Activated CD4-positive, alpha-beta T cell treated with anti-CD3 and anti-CD28 coated beads, Interleukin-2, Interleukin-4, amounts not matched to agents 100 ng/mL and 50 ng/mL, durations not matched to agents 16 hours and 8 hours (primary cell): ENCODE measurements around the gene CEBPZ.
"Not testable (repeated sequence)": the region's sequence is repeated elsewhere in the genome, so short reads cannot be mapped to it uniquely, and the experiment has no call there.

Source experiments
- DNase-seq: peaks from one replicate; pipeline ENCODE4 v3.0.0-alpha.2; 2020; ENCODE audit warnings: low spot score

Gene CEBPZ

GRCh38 chr2:37215250-37215649 lies 16.1 kb downstream of the CEBPZ start:
- DNase-seq: no peak

- DNase-seq: no peak
These were observed 19.5 kb downstream of the CEBPZ start for GRCh38 chr2:37211939-37212338.

- DNase-seq: no peak
These were observed 20.2 kb downstream of the CEBPZ start for GRCh38 chr2:37211212-37211611.

DNA sequence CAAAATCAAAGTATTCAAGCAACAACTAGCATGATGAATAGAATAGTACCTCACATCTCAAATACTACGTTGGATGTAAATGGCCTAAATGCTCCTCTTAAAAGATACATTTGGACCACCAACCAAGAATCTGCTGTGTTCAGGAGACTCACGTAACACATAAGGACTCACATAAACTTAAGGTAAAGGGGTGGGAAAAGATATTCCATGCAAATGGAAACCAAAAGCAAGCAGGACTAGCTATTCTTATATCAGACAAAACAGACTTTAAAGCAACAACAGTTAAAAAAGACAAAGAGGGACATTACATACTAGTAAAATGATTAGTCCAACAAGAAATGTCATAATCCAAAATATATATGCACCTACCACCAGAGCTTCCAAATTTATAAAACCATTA lies 24.6 kb downstream of the CEBPZ start:
- DNase-seq: not testable (repeated sequence)

GRCh38 chr2:37205689-37206341 lies 25.6 kb downstream of the CEBPZ start:
- no peak for DNase-seq

- DNase-seq: not testable (repeated sequence)
These were observed 26.2 kb downstream of the CEBPZ start for GRCh38 chr2:37205071-37205661.

DNA sequence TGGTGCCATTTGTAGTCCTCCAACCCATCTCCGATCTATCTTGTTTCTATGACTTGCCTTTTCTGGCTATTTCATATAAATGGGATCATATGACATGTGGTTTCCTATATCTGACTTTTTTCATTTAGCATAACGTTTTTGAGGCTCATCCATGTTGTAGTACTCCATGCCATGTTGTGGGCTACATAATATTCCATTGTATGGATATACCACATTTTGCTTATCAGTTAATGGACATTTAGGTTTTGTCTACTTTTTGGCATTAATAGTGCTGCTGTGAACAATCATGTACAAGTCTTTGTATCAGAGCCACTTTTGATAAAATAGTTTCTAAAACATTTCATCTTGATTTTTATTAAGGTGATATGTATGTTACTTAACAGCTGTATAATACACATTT lies 27.7 kb downstream of the CEBPZ start:
- no peak for DNase-seq

DNA sequence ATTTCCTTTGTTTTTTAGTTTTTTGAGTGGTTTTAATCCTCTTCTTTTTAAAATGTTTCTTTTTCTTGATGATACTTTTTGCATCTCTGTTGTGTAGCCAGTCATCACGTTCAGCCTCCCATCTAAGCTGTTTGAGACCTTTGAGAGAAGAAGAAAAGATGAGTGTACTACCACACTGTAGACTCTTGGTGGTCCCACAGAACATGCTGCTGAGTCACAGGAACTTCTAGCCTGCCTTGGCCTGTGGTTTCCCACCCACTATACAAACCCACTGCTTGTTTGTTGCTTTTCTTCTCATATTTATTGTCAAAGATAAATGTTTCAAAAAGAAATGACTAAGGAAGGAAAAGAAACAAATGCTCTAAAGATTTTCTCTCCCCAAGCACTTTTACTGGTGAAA lies 29.6 kb downstream of the CEBPZ start:
- no peak for DNase-seq

- no peak for DNase-seq
These were observed 30.2 kb downstream of the CEBPZ start for GRCh38 chr2:37201208-37201607.

DNA sequence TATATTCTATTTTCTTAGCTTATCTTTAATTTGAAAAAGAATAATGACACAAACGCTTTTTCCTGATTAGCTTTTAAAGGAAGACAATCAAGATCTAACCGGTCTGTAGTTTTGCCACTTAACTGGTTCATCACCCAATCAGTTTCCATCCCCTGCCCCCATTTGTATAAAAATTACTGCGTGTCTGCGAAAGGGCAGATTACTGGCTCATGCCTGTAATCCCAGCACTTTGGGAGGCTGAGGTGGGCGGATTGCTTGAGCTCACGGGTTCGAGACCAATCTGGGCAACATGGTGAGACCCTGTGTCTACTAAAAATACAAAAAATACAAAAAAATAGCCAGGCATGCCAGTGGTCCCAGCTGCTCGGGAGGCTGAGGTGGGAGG lies 32.7 kb downstream of the CEBPZ start:
- no peak for DNase-seq

GRCh38 chr2:37196320-37197195 lies 34.8 kb downstream of the CEBPZ start, which contains the start of gene CEBPZOS:
Gene CEBPZOS (plus strand): TSS chr2:37196496. CDS start chr2:37199705, 3,209 bp downstream.
- peak; percentile 92 for DNase-seq

- DNase-seq: not testable (repeated sequence)
These were observed 35.5 kb downstream of the CEBPZ start for GRCh38 chr2:37195862-37196319.

- no peak for DNase-seq
These were observed 38.8 kb downstream of the CEBPZ start for GRCh38 chr2:37192551-37192950.

- DNase-seq: no peak
These were observed 39.6 kb downstream of the CEBPZ start for GRCh38 chr2:37191747-37192146.

- no peak for DNase-seq
These were observed 40.1 kb downstream of the CEBPZ start for GRCh38 chr2:37191253-37191652.

GRCh38 chr2:37190290-37190689 lies 41.1 kb downstream of the CEBPZ start:
- DNase-seq: no peak

DNA sequence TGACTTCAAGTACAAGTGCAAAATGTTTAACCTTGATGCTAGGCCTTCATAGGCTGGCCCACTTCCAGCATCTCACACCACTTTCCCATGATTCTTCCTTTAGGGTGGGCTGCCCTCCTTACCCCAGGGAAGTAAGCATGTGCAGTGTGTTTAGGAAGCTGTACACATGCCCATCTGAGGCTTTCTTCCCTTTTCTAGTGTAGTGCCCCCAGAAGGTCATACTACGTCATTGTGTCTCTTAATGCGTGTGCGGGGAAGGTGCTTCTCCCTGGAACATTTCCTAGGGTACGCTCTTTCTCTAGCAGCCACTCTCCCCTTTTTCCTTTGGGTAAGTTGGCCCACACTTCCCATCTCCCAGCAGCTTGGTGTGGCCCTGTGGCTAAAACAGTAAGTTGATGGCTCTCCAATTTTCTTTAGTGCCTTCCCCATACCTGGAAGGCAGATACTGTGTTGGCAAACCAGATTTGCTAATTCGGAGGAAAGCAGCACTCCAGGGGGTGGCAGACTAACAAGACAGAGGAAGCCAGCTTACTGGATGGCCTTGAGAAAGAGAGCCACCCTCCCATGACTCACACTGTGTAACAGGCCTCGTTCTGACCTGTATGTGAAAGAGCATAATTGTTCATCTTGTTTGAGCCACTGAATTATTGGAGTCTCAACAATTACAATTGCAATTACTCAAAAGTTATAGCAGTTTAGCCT lies 41.8 kb downstream of the CEBPZ start:
- no peak for DNase-seq

DNA sequence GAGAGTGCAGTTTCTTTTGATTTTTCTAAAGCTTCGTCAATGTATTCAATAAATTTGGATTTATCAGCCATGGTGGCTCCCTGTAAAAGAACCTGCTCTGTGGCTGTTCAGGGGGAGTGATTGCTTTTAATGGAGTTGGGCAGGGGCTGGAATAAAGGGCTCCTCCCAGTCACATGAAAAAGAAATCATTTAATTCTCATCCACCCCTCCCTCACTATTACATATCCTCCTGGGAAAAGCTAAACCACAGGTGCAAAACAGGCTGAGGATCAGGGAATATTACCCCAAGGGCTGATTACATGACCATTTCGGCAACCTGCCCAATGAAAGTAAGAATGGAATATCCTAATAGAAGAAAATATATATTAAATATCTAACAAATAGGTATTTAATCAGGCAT lies 42.8 kb downstream of the CEBPZ start, which contains the start of gene SULT6B1:
SULT6B1 (minus strand) TSS at position 101 of the 400 bp plus-strand sequence; CDS start at position 71, 30 bp downstream.
- no peak for DNase-seq

- no peak for DNase-seq
These were observed 49.4 kb downstream of the CEBPZ start for GRCh38 chr2:37181726-37182684.

- no peak for DNase-seq
These were observed 50.8 kb downstream of the CEBPZ start for GRCh38 chr2:37180640-37181039.
